ENCODE results near the gene ING4.

ING4 gene

DNA sequence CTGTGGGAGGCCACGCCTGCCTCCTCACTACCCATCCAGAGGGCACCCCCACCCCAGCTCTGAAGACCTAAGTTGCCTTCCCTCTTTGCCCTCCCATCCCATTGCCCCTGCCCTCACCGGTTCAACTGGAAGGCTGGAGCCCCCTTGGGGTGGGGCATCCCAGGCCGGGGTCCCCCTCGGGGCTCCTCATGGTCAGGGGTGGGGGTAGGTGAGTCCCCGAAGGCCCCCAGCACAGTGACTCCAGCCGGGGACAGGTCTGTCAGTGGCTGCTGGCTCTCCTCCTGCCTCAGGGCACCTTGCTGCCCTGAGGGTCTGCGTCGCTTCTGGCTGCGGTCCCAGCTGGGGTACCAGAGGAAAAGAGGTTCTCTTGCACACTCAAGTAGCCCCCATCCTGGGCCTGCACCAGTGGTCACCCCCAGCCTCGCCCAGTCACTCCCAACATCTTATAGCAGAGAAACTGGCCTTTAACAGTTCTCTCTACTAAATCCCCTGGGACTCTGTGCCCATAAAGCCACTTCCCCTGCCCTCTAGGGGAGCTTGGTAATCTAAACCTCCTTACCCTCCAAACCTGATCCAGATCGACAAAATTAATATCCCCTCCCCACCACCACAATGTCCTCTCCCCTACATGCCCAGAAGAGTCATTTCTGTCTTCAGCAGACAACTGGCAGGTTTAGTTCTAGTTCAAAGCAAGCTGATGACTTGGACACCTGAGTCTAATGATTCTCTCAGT is 32.6 kb upstream of the ING4 start:
- no peak overlapping the region for H3K27ac ChIP-seq
- ChIA-PET POLR2A (ENCODE audit: low non-redundant PET) (no interaction called here), CTCF (interaction anchor here (0.5 to 1.0 kb wide), 2 partner anchors 28 to 128 kb away, joined by 3 to 5 read pairs; no protein-coding TSS in a partner anchor)
- TF ChIP-seq, protein P1, sequence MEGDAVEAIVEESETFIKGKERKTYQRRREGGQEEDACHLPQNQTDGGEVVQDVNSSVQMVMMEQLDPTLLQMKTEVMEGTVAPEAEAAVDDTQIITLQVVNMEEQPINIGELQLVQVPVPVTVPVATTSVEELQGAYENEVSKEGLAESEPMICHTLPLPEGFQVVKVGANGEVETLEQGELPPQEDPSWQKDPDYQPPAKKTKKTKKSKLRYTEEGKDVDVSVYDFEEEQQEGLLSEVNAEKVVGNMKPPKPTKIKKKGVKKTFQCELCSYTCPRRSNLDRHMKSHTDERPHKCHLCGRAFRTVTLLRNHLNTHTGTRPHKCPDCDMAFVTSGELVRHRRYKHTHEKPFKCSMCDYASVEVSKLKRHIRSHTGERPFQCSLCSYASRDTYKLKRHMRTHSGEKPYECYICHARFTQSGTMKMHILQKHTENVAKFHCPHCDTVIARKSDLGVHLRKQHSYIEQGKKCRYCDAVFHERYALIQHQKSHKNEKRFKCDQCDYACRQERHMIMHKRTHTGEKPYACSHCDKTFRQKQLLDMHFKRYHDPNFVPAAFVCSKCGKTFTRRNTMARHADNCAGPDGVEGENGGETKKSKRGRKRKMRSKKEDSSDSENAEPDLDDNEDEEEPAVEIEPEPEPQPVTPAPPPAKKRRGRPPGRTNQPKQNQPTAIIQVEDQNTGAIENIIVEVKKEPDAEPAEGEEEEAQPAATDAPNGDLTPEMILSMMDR (conservative IDR thresholded peaks at IDR 0.05; ENCODE audit: low read depth) = no peak
- no peak for DNase-seq (ENCODE audit: low spot score)

DNA sequence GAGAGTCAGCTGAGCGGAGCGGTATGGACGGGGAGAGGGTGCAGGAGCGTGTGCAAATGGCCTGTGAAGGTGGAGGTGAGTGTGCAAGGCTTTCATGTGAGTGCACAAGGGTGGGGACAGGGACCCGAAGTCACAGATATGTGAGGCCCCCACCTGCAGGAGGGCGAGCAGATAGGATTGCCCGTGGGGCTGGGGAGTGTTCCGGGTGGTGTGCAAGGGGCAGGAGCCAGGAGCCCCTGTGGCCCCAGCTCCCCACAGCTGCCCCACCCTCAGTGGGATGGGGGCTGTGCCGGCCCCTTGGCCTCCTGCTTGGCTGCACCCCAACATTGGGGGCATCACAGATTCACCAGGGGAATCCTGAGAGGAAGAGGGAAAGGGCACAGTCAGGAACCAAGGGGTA is 31.8 kb upstream of the ING4 start:
- H3K27ac ChIP-seq = no peak overlapping the region
- TF ChIP-seq, protein P1 (conservative IDR thresholded peaks at IDR 0.05; ENCODE audit: low read depth) = no peak
- no peak for DNase-seq (ENCODE audit: low spot score)
- POLR2A ChIA-PET (ENCODE audit: low non-redundant PET) = no interaction called here
- CTCF ChIA-PET = no interaction called here

DNA sequence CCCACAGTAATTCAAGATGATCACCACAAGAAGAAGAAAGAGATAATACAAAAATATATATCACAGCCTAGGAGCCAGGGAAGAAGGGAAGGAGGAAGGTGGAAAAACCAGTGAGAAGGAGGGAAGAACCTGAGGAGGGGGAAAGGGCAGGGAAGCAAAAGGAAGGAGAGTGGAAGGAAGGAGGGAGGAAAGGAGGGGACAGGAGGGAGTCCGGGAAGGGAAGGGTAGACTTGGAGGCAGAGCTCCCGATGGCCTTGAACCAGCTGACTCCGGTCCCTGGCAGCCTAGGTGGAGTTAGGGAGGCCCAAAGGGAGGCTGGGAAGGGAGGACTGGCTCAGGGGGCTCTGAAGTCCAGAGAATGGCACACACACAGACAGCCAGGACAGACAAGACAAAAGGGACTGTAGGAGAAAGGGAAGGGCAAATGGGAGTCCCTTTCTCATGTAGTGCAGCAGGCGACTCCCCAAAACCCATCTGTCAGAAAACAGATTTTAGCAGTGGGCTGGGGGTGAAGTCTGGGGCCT is 31.0 kb upstream of the ING4 start:
- ChIA-PET POLR2A (ENCODE audit: low non-redundant PET) (no interaction called here), CTCF (no interaction called here)
- DNase-seq (ENCODE audit: low spot score) = no peak

DNA sequence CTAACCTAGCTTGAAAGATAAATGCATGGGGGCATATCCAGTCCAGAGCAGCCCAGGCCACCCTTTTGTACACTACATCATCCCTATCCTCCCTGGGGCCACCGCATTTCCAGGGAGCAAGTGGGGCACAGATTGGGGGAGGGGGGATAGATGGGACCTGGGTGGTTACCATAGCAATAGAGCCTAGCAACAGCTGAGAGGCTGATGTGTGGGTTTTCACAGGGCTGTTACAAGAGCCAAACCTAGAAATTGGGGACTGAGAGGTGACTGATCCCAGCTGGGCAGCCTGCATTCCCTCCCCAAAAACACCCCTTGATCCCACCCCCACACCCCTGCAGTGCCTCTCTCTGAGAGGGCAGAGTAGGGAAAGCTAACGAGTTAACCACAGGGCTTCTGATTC is 30.0 kb upstream of the ING4 start:
- CTCF ChIA-PET = no interaction called here
- H3K27ac ChIP-seq = no peak overlapping the region
- POLR2A ChIA-PET (ENCODE audit: low non-redundant PET) = no interaction called here
- TF ChIP-seq, protein P1 (conservative IDR thresholded peaks at IDR 0.05; ENCODE audit: low read depth) = no peak
- no peak for DNase-seq (ENCODE audit: low spot score)

More for the DNA sequence above, 31.0 kb upstream of the ING4 start:
- TF ChIP-seq, protein P1 (conservative IDR thresholded peaks at IDR 0.05; ENCODE audit: low read depth) = no peak
- H3K27ac ChIP-seq = no peak overlapping the region

DNA sequence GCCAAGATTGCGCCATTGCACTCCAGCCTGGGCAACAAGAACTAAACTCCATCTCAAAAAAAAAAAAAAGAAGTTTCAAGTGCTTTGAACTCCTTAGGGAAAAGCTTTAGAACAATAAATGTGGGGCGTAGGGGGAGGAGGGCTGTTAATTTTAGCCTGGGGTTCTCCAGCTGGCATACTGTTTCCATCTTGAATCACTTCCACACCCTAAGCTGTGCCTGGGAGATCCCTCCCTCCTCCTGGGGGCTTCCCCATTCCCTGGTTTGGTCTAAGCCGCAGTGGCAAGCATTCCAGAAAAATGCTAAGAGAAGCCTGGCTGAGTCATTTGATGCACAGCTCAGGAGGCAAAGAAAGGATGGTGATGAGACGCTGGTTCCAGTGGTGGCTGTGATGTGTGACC is 28.6 kb upstream of the ING4 start:
- no peak overlapping the region for H3K27ac ChIP-seq
- no peak for DNase-seq (ENCODE audit: low spot score)
- TF ChIP-seq, protein P1 (conservative IDR thresholded peaks at IDR 0.05; ENCODE audit: low read depth) = no peak
- ChIA-PET CTCF (no interaction called here), POLR2A (ENCODE audit: low non-redundant PET) (interaction anchor here (0.6 kb wide), 1 partner anchor 98 kb away, joined by 3 read pairs; no protein-coding TSS in a partner anchor)

GRCh38 chr12:6688999-6689882 is 26.3 kb upstream of the ING4 start, which contains the start of gene ZNF384:
Gene ZNF384 (minus strand): TSS chr12:6689375. CDS start chr12:6679520, 9,855 bp downstream.
- ChIA-PET POLR2A (ENCODE audit: low non-redundant PET) (interaction anchor here (0.6 to 1.3 kb wide), 7 partner anchors 32 to 420 kb away, joined by 3 to 13 read pairs (median 4); partner anchors contain the start of genes C1RL and COPS7A), CTCF (interaction anchor here (0.5 to 1.2 kb wide), 3 partner anchors 30 to 233 kb away, joined by 3 read pairs; no protein-coding TSS in a partner anchor)
- H3K27ac ChIP-seq = peak within 1 kb of the TSS; percentile 94
- DNase-seq (ENCODE audit: low spot score) = peak; percentile 95
- TF ChIP-seq, protein P1 (conservative IDR thresholded peaks at IDR 0.05; ENCODE audit: low read depth) = no peak

Data from RWPE1 (cell line).